GM19238 (cell line): ENCODE measurements around the gene RABL6.

ENCODE experiments used
- DNase-seq: peaks from one replicate; pipeline ENCODE4 v3.0.0; 2011; ENCODE audit warnings: low spot score; ENCODE audit not compliant: insufficient read length

The RABL6 gene

DNA sequence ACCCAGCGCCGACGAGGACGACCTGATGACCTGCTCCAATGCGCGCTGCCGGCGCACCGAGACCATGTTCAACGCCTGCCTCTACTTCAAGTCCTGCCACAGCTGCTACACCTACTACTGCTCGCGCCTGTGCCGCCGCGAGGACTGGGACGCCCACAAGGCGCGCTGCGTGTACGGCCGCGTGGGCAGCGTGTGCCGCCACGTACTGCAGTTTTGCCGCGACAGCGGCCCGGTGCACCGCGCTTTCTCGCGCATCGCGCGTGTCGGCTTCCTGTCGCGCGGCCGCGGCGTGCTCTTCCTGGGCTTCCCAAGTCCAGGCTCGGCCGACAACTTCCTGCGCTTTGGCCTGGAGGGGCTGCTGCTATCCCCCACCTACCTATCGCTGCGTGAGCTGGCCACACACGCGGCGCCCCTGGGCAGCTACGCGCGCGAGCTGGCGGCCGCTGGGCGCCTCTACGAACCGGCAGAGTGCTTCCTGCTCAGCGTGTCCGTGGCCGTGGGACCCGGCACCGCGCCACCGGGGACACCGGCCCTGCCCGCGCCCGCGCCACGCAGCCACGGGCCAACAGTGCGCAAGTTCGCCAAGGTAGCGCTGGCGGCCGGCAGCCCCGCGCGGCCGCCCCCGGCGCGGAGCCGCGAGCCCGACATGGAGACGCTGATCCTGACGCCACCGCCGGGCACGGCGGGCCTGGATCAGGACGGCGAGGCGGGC is 38.8 kb downstream of the RABL6 start:
- DNase-seq, result no peak

DNA sequence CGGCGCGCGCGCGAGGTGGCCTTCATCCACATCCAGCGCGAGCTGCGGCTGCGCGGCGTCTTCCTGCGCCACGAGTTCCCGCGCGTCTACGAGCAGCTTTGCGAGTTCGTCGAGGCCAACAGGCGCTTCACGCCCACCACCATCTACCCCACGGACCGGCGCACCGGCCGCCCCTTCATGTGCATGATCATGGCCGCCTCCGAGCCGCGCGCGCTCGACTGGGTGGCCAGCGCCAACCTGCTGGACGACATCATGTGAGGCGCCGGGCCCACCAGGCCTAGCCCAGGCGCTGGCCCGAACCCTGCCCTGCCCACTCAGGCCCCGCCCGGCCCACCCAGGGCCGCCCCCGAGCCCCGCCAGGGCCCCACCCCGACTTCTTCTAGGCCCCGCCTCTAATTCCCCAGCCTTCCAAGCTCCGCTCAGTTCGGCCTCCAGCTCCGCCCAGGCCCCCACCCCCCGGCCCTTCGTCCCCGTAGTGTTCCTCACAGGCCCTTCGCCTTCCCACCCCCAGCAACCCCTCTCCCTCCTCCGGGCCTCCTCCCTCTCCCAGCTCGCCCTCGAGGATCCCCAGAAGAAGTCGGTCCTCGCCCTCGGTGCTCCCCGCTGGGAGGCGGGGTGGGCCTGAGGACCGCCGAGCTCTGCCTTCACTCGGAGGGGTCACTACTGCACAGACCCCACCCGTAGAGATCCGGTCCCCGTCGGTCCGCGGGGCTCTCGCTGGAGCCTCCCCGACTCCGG is 39.5 kb downstream of the RABL6 start:
- DNase-seq, result no peak

DNA sequence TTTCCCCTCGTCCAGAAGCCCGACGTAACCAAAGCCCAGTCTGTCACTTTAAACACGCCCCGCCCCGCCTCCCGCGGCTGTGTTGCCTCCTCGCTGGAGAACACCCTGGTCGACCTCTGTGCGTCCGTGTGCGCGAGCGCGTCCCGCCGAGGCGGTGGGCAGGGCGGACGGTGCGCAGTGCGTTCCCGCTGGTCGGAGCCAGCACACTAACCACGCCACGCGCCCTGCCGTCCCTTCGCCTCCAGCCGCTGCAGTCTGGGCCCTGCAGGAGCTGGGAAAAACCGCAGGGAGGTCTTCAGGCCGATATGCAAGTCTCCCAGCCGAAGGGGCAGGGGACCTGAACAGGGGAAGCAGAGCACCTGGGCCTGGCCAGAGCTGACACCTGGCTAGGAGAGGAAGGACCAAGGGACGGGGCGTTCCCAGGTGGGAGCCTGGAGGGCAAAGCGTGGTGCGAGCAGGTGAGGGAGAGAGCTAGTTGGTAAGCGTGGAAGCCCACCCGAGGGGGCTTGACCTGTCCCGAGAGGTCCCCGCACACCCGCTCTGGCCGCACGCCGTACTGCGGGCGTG is 40.2 kb downstream of the RABL6 start:
- peak; percentile 66 for DNase-seq

DNA sequence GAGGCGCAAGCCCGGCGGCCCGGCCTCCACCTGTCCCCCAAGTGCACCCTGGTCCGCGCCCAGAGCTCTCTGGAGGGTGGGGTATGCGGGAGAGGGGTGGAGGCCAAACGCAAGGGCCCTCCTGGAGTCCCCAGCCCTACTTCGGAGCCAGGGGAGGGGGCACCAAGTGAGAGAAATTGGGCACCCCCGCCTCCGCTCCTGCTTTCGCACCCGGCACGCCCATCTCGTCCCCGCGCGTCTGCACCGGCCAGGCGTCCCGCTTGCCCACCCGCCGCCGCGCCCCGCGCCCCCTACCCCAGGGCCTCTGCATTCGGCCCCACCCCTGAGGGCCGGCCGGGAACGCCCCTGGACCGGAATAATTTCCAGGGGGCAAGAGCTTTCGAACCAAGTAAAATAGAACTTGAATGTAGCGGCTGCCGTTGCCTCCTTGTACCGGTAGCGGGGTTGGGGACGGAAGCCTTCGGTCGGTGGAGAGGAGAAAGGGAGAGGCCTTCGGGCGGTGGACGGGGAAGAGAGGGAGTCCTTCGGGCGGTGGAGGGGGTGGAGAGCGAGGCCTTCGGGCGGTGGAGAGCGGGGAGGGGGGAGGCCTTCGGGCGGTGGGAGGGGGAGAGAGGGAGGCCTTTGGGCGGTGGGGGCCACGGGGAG is 40.8 kb downstream of the RABL6 start:
- DNase-seq, result peak; percentile 41

DNA sequence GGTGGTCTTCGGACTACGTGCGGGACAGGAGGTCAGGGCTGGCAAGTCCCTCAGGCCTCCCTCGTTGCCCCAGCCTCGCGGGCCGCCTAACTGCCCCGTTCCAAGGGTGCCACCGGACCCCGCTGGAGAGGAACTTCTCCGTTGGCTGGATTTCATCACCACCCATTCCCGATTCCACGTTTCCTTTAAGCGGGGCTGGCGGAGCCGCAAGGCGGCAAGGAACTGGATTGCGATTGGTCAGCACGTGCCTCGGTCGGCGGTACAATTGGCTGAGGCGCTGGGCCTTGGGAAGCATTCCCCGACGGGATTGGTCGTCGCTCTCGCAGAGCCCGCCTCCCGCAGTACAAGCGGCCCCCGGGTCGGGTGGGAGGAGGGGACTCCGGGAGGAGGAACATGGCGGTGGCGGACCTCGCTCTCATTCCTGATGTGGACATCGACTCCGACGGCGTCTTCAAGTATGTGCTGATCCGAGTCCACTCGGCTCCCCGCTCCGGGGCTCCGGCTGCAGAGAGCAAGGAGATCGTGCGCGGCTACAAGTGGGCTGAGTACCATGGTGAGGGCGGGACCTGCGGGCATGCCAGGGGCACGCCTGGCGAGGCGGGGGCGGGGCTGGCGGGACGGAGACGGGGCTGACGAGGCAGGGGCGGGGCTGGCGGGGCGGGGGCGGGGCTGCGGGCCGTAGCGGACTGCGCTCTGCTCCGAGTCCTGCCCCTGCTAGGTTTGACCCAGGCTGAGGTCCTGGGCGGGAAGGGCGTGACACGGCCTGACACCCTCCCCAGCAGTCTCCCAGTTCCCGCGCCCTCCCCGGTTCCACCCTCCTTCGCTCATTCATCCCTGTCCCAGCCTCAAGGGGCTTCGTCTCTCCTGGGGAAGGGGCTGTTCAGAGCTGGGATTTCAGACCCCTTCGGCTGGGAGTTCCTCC is 41.6 kb downstream of the RABL6 start, which contains the start of gene PHPT1:
TSS of gene PHPT1 (plus strand) at position 372 of the 922 bp plus-strand sequence. CDS start at position 394, 22 bp downstream.
- DNase-seq, result peak; percentile 100

DNA sequence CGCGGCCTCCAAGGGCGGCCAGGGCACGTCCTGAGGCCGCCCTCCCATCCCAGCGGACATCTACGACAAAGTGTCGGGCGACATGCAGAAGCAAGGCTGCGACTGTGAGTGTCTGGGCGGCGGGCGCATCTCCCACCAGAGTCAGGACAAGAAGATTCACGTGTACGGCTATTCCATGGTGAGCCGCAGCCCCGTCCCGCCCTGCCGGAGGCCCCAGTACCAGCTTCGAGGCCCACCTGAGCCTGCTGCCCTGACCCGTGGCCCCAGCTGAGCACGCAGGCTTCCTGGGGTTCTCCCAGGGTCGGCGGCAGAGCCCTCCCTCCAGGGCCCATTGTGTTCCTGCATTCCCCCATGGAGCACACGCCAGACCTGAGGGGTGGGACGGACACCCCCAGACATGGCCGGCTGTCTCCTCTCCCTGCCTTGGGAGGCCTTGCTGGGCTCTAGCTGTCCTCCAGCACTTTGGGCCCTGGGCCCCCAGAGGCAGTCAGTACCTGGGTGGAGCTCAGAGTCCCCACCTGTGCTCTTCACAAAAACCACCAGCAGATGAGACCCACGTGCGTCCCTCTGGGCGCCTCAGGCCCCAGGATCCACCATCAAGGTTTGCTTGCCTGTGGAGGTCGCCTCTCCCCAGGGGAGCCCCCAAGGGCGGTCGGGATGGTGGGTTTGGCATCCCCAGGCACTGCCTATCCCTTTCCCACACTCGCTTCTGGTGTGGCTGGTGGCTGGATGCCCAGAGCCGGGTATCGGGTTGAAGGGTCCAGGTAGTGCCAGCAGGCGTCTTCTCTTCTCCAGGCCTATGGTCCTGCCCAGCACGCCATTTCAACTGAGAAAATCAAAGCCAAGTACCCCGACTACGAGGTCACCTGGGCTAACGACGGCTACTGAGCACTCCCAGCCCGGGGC is 42.5 kb downstream of the RABL6 start:
- no peak for DNase-seq

DNA sequence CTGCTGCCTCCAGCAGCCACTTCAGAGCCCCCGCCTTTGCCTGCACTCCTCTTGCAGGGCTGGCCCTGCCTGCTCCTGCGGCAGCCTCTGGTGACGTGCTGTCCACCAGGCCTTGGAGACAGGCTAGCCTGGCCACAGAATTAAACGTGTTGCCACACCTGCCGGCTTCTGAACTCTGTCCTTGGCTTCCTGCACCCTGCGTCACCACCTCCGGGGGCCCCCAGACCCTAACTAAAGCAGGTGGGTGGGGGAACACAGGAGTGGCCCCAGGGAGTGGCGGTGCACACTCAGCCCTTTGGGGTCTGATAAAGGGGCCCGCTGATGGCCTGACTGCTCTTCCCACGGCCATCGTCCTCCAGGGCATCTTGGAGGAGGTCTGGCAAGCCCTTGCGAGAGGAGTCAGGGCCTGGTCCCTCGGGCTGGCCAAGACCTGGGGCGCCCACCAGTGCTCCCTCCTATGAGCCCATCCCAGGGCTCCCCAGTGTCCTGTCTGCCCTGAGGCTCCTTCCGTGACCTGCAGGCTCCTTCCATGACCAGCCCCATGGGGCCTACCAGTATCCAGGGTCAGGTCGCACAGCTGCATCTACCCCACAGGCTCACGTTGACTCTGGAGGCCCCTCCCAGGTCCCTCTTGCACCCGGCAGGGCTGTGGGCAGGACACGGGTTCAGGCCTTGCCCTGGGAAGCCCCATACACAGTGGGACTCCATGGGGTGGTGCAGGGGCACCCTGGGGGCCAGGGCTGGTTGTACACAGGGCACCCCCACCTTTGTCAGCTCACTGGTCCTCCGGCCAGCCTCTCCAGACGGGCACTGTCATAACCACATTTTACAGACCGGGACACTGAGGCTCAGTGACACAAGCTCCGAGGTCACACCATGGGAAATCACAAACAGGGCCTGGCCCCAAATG is 43.4 kb downstream of the RABL6 start:
- no peak for DNase-seq

DNA sequence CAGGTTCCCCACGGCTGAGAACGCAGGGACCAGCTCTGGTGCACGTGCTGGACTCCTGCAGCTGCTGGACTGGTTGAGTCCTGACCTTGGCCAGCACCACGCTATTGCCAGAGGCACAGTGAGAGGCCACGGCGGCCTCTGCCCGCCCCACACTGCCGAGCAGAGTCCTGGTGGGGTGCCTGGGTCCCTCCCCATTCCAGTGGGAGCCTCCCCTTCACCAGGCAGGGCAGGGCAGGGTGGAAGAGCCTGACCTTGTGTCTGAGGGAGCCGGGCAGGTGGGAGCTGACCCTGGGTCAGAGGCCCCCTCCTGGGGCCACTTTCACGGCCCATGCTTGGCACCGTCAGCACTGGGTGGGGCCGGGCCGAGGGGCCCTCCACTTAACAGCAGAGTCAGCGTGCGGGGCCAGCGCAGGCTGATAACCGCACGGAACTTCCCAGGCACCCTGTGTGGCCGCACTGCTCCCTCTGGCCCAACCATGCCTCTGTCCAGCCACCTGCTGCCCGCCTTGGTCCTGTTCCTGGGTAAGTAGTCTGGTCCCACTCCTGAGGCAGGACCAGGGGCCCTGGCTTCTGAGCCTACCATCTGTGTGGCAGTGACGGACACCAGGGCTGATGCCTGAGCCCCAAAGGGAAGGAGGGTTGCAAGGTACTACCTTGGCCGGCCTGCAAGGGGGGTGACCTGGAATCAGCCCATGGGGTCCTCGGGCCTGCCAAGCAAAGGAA is 44.4 kb downstream of the RABL6 start, which contains the start of gene MAMDC4:
TSS of gene MAMDC4 (plus strand) at position 406 of the 723 bp plus-strand sequence. CDS start at position 477, 71 bp downstream.
- no peak for DNase-seq

DNA sequence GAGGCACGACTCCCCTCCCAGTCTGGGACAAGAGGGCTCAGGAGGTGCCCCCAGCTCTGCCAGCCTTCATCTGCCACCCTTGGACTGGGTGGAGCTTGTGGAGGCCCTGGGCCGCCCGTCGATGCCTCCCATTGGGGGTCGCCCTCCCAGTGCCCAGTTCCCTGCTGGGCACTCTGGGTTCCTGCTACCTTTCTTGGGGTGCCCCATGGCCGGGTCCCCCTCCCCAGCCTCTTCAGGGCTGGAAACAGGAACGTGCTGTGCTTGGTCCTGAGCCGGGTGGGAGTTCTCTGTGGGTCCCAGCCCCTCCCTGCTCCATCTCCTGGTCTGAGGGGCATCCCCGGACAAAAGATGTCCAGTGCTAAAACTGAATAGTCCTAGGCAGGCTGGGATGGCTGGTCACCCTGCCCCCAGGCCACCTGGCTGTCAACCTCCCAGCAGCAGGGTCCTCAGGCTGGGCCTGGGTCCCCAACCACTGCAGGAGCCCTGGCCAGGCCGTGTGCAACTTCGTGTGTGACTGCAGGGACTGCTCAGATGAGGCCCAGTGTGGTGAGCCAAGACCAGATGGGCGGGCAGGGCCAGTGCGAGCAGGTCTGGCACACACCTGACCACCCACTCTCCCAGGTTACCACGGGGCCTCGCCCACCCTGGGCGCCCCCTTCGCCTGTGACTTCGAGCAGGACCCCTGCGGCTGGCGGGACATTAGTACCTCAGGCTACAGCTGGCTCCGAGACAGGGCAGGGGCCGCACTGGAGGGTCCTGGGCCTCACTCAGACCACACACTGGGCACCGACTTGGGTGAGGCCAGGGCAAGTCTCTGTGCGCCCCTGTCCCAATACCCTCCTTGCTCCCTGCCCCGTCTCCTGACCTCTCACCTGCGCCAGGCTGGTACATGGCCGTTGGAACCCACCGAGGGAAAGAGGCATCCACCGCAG is 45.2 kb downstream of the RABL6 start:
- DNase-seq, result no peak

DNA sequence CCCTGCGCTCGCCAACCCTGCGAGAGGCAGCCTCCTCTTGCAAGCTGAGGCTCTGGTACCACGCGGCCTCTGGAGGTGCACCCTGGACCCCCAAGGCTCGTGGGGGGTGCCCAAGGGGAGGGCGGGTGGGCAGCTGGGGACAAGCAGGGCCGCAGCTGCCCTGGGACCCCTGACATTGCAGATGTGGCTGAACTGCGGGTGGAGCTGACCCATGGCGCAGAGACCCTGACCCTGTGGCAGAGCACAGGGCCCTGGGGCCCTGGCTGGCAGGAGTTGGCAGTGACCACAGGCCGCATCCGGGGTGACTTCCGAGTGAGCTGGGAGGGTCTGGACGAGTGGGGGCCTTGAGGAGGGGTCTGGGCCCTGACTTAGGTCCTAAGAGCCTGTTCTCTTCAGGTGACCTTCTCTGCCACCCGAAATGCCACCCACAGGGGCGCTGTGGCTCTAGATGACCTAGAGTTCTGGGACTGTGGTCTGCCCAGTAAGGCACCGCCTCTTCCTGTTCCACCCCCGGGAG is 45.9 kb downstream of the RABL6 start:
- no peak for DNase-seq

DNA sequence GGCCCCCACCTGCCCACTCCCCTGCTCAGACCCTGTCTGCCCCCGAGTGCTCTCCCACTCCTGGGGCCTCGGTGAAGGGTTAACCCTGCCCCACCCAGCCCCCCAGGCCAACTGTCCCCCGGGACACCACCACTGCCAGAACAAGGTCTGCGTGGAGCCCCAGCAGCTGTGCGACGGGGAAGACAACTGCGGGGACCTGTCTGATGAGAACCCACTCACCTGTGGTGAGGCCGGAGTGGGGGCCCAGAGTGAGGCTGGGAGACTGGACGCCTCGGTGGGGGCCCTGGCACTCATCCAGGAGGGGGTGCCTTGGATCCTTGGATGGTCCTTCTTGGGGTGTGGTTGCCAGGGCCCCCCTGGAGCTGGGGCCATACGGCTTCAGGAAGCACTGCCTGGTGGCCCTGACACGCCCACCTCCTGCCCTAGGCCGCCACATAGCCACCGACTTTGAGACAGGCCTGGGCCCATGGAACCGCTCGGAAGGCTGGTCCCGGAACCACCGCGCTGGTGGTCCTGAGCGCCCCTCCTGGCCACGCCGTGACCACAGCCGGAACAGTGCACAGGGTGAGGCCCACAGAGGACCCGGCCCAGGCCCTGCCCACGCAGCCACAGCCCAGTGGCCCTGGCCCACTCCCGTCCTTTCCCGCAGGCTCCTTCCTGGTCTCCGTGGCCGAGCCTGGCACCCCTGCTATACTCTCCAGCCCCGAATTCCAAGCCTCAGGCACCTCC is 46.5 kb downstream of the RABL6 start:
- no peak for DNase-seq

DNA sequence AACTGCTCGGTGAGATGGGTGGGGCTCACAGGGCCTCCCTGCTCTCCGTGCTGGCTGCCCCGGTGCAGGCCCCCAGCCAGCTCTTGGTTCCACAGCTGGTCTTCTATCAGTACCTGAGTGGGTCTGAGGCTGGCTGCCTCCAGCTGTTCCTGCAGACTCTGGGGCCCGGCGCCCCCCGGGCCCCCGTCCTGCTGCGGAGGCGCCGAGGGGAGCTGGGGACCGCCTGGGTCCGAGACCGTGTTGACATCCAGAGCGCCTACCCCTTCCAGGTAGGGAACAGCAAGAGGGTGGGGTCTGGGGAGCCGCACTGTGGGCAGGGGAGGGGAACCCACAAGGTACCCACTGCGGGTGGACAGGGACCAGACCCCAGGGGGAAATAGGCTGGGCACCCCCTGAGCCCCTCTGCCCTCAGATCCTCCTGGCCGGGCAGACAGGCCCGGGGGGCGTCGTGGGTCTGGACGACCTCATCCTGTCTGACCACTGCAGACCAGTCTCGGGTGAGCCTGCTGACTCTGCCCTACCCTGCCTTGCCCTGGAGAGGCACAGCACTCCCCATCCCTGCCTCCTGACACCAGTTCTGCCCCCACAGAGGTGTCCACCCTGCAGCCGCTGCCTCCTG is 47.2 kb downstream of the RABL6 start:
- no peak for DNase-seq

DNA sequence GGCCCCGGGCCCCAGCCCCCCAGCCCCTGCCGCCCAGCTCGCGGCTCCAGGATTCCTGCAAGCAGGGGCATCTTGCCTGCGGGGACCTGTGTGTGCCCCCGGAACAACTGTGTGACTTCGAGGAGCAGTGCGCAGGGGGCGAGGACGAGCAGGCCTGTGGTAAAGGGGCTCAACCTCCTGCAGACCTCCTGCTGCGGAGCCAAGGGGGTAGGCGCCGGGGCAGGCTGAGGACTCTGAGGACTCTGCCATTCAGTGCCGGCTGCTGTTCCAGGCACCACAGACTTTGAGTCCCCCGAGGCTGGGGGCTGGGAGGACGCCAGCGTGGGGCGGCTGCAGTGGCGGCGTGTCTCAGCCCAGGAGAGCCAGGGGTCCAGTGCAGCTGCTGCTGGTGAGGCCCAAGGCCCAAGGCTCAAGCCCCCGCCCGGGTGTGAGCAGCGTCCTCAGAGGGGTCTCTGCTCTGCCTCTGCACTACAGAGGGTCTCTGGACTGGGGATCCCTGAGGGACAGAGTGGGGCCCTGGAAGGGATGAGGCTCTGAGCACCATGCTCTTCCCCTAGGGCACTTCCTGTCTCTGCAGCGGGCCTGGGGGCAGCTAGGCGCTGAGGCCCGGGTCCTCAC is 47.8 kb downstream of the RABL6 start:
- no peak for DNase-seq

DNA sequence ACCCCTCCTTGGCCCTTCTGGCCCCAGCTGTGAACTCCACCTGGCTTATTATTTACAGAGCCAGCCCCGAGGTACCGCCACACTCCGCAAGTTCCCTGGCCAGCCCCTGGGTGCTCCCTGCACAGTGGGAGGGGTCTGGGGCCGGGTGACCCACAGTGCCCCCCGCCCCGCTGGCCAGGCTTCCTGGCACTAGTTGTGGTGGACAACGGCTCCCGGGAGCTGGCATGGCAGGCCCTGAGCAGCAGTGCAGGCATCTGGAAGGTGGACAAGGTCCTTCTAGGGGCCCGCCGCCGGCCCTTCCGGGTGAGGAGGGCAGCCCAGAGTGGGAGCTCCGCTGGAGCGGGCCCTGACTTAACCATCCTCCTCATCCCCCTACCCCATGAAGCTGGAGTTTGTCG is 48.3 kb downstream of the RABL6 start:
- DNase-seq, result no peak

DNA sequence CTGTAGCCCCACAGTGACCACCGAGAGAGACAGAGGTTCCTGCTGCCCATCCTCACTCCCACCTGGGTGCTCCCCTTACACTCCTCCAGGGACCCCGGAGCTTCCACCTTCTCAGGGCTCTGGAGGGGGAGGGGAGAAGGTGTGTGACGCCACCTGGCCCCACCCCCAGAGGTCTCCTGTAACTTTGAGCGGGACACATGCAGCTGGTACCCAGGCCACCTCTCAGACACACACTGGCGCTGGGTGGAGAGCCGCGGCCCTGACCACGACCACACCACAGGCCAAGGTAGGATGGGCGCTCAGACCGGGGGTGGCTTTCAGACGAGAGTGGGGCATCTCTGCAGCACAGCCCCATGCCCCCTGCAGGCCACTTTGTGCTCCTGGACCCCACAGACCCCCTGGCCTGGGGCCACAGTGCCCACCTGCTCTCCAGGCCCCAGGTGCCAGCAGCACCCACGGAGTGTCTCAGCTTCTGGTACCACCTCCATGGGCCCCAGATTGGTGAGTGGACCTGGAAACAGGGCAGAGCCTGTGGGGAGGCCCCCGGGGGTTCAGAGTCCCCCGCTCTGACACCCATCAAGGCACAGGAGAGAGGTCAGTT is 48.9 kb downstream of the RABL6 start:
- no peak for DNase-seq
